ENCODE data around the gene WDR48.
"Not testable (repeated sequence)": the region's sequence is repeated elsewhere in the genome, so short reads cannot be mapped to it uniquely, and the experiment has no call there.

Gene WDR48

GRCh38 chr3:39051649-39052561 lies at the start of gene WDR48, which contains the start of gene SCN11A:
TSS of gene WDR48 (plus strand) at chr3:39052016. CDS start at chr3:39052026, 10 bp downstream.
TSS of gene SCN11A (minus strand) at chr3:39051944. CDS start at chr3:38950362, 101,582 bp downstream.
- DNase-seq (ENCODE audit: low read depth in 2 of 2): peak; percentile 91 to 92

GRCh38 chr3:39005295-39005694 lies 46.5 kb upstream of the WDR48 start:
- no peak for DNase-seq (ENCODE audit: low read depth in 2 of 2)

- no peak for DNase-seq (ENCODE audit: low read depth in 2 of 2)
Measured at GRCh38 chr3:39011191-39011736, 40.6 kb upstream of the WDR48 start.

GRCh38 chr3:39013289-39013688 lies 38.5 kb upstream of the WDR48 start:
- no peak for DNase-seq (ENCODE audit: low read depth in 2 of 2)

GRCh38 chr3:39013921-39014509 lies 37.8 kb upstream of the WDR48 start:
- no peak for DNase-seq (ENCODE audit: low read depth in 2 of 2)

- no peak for DNase-seq (ENCODE audit: low read depth in 2 of 2)
Measured at GRCh38 chr3:39015418-39015817, 36.4 kb upstream of the WDR48 start.

- DNase-seq (ENCODE audit: low read depth in 2 of 2): no peak
Measured at GRCh38 chr3:39019299-39019698, 32.5 kb upstream of the WDR48 start.

GRCh38 chr3:39021029-39021428 lies 30.8 kb upstream of the WDR48 start:
- DNase-seq (ENCODE audit: low read depth in 2 of 2): no peak

GRCh38 chr3:39021465-39022285 lies 30.1 kb upstream of the WDR48 start:
- no peak for DNase-seq (ENCODE audit: low read depth in 2 of 2)

GRCh38 chr3:39022286-39022630 lies 29.6 kb upstream of the WDR48 start:
- no peak for DNase-seq (ENCODE audit: low read depth in 2 of 2)

- DNase-seq (ENCODE audit: low read depth in 2 of 2): no peak
Measured at GRCh38 chr3:39024497-39024896, 27.3 kb upstream of the WDR48 start.

GRCh38 chr3:39025222-39025970 lies 26.4 kb upstream of the WDR48 start:
- no peak for DNase-seq (ENCODE audit: low read depth in 2 of 2)

GRCh38 chr3:39028546-39028945 lies 23.3 kb upstream of the WDR48 start:
- no peak for DNase-seq (ENCODE audit: low read depth in 2 of 2)

GRCh38 chr3:39029556-39029955 lies 22.3 kb upstream of the WDR48 start:
- no peak for DNase-seq (ENCODE audit: low read depth in 2 of 2)

- no peak for DNase-seq (ENCODE audit: low read depth in 2 of 2)
Measured at GRCh38 chr3:39038165-39038564, 13.7 kb upstream of the WDR48 start.

GRCh38 chr3:39050029-39050428 lies 1.8 kb upstream of the WDR48 start:
- DNase-seq (ENCODE audit: low read depth in 2 of 2): no peak

- no peak for DNase-seq (ENCODE audit: low read depth in 2 of 2)
Measured at GRCh38 chr3:39052583-39052982, 767 bp downstream of the WDR48 start.

- DNase-seq (ENCODE audit: low read depth in 2 of 2): no peak
Measured at GRCh38 chr3:39053696-39054095, 1.9 kb downstream of the WDR48 start.

GRCh38 chr3:39056151-39056550 lies 4.3 kb downstream of the WDR48 start:
- no peak for DNase-seq (ENCODE audit: low read depth in 2 of 2)

- DNase-seq (ENCODE audit: low read depth in 2 of 2): not testable (repeated sequence)
Measured at GRCh38 chr3:39061228-39061627, 9.4 kb downstream of the WDR48 start.

GRCh38 chr3:39062180-39062579 lies 10.4 kb downstream of the WDR48 start:
- DNase-seq (ENCODE audit: low read depth in 2 of 2): no peak

Measured in stimulated activated CD4-positive, alpha-beta T cell treated with anti-CD3 and anti-CD28 coated beads, Interleukin-15, amount 100 ng/mL, for 48 hours (primary cell).